GM21737 (cell line): Measurements from ENCODE around the gene PHF13.
"Not testable (repeated sequence)": the region's sequence is repeated elsewhere in the genome, so short reads cannot be mapped to it uniquely, and the experiment has no call there.

Experiments
- ATAC-seq: cut with Tn5 transposase; IDR thresholded peaks from one replicate; pipeline ENCODE4 v1.9.1; 2021; ENCODE audit warnings: mild to moderate bottlenecking, moderate library complexity; ENCODE audit not compliant: unreplicated experiment

Gene PHF13

GRCh38 chr1:6653436-6654290, 40.1 kb downstream of the PHF13 start:
- no peak for ATAC-seq

GRCh38 chr1:6657138-6657537, 43.6 kb downstream of the PHF13 start:
- ATAC-seq: no peak

GRCh38 chr1:6658359-6659060, 45.0 kb downstream of the PHF13 start:
- no peak for ATAC-seq

GRCh38 chr1:6660415-6661049, 47.0 kb downstream of the PHF13 start:
- no peak for ATAC-seq

DNA sequence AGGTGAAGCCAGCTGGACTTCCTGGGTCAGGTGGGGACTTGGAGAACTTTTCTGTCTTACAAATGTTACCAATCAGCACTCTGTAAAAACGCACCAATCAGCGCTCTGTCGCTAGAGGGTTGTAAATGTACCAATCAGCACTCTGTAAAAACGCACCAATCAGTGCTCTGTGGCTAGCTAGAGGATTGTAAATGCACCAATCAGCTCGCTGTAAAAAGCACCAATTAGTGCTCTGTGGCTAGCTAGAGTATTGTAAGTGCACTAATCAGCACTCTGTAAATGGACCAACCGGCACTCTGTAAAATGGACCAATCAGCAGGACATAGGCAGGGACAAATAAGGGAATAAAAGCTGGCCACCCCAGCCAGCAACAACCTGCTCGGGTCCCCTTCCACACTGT, 48.9 kb downstream of the PHF13 start:
- not testable (repeated sequence) for ATAC-seq

DNA sequence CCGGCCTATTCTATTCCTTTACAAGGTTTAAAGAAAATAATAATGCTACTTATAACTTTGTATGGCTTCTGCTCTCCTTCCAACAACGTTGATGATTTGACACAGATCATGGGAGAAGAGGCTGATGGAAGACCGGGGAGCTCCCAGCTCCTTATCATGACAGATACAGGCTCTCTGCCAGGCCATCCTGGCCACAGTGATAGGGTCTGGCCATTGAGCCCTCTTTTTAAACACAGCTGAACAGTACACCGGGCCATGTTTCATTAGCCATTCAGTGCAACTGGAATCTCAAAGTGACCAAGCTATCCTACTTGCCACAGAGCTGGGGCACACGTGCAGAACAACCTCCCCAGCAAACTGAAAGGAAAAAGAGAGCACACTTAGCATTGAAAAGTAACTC, 53.2 kb downstream of the PHF13 start:
- no peak for ATAC-seq

DNA sequence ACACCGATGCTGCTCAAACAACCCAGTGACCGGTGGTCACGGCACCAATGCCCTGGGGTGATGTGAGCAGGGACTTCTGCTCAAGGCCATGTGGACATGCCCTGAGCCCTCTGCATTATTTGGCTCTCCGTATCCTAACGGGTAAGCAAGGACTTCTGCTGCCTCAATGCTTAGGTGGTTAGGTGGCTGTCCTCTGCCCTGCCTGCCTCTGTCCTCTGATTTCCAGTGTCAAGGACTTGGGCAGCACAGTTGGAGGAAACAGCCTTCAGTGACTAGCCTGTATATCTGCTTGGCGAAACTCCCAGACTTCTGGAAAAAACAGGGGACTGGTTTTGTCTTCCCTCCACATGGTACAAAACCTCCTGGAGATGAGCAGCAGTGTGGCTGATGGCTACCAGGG, 53.6 kb downstream of the PHF13 start:
- no peak for ATAC-seq

- ATAC-seq: no peak
Measured at GRCh38 chr1:6668503-6668902, 55.0 kb downstream of the PHF13 start.

DNA sequence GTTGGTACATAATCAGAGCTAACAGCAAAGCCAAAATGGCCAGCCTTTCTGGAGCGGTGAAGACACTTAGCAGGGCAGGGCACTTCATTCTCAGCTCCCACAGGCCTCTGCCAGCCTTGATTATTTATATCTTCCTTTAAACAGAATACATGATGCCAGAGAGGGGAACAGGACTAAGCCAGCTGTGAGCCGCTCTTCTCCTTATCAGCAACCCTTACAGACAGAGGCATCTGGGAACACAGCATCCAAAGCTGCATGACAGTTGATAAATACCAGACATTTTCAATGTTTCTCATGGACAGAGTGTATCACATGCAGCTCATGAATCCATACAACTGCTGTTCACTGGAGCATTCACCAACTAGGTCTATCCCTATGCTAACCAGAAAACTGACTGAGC, 59.0 kb downstream of the PHF13 start:
- no peak for ATAC-seq
